Measurements from ENCODE around the gene USP27X.
A peak's percentile ranks its signal among the peaks of the same experiment; 100 is the strongest.

USP27X gene

GRCh38 chrX:49919617-49920016 is 40.3 kb downstream of the USP27X start:
- DNase-seq (ENCODE audit: low read depth, low spot score) = no peak
- CTCF ChIA-PET = interaction anchor here (0.6 to 3.9 kb wide), 15 partner anchors 8 to 984 kb away, joined by 3 to 23 read pairs (median 3); partner anchors contain the start of gene AKAP4
- POLR2A ChIA-PET = no interaction called here
- peak; percentile 57 for TF ChIP-seq CTCF (IDR thresholded peaks at IDR 0.05; ENCODE audit: insufficient read depth, low read length, missing control alignments)
- H3K4me3 ChIP-seq (ENCODE audit: low read depth, low read length) = no peak overlapping the region

GRCh38 chrX:49921109-49921508 is 41.8 kb downstream of the USP27X start:
- no peak for TF ChIP-seq CTCF (IDR thresholded peaks at IDR 0.05; ENCODE audit: insufficient read depth, low read length, missing control alignments)
- DNase-seq (ENCODE audit: low read depth, low spot score) = no peak
- ChIA-PET CTCF (interaction anchor here (1.1 to 3.9 kb wide), 8 partner anchors 9 to 729 kb away, joined by 3 to 23 read pairs (median 4); no protein-coding TSS in a partner anchor), POLR2A (no interaction called here)
- no peak overlapping the region for H3K4me3 ChIP-seq (ENCODE audit: low read depth, low read length)

- peak; percentile 56 for DNase-seq (ENCODE audit: low read depth, low spot score)
- ChIA-PET POLR2A (interaction anchor here (0.9 to 1.0 kb wide), 2 partner anchors 44 to 73 kb away, joined by 3 to 5 read pairs; partner anchors contain the start of gene USP27X), CTCF (interaction anchor here (1.0 to 3.9 kb wide), 6 partner anchors 10 to 657 kb away, joined by 3 to 23 read pairs (median 4); no protein-coding TSS in a partner anchor)
- peak within 1 kb of the TSS; percentile 64 for H3K4me3 ChIP-seq (ENCODE audit: low read depth, low read length)
- no peak for TF ChIP-seq CTCF (IDR thresholded peaks at IDR 0.05; ENCODE audit: insufficient read depth, low read length, missing control alignments)
These were observed 43.3 kb downstream of the USP27X start, which contains the start of gene CLCN5 for GRCh38 chrX:49922291-49923241. Gene CLCN5, plus strand, starts transcription at chrX:49922596. Its CDS starts 2,703 bp downstream, at chrX:49925299.

- no peak overlapping the region for H3K4me3 ChIP-seq (ENCODE audit: low read depth, low read length)
- no peak for TF ChIP-seq CTCF (IDR thresholded peaks at IDR 0.05; ENCODE audit: insufficient read depth, low read length, missing control alignments)
- ChIA-PET CTCF (interaction anchor here (0.9 to 2.2 kb wide), 2 partner anchors 9 to 41 kb away, joined by 3 to 11 read pairs; no protein-coding TSS in a partner anchor), POLR2A (no interaction called here)
- DNase-seq (ENCODE audit: low read depth, low spot score) = no peak
These were observed 45.9 kb downstream of the USP27X start for GRCh38 chrX:49925176-49925575.

GRCh38 chrX:49930039-49930438 is 50.8 kb downstream of the USP27X start:
- no peak overlapping the region for H3K4me3 ChIP-seq (ENCODE audit: low read depth, low read length)
- no peak for DNase-seq (ENCODE audit: low read depth, low spot score)
- TF ChIP-seq CTCF (IDR thresholded peaks at IDR 0.05; ENCODE audit: insufficient read depth, low read length, missing control alignments) = no peak
- POLR2A ChIA-PET = no interaction called here
- CTCF ChIA-PET = no interaction called here

Measured in AG04449 (cell line).